GM19023 (cell line): ENCODE data around the gene IL22RA2.
"Not testable (repeated sequence)": the region's sequence is repeated elsewhere in the genome, so short reads cannot be mapped to it uniquely, and the experiment has no call there.

Source experiments
- ATAC-seq: cut with Tn5 transposase; IDR thresholded peaks from one replicate; pipeline ENCODE4 v1.9.1; 2021; ENCODE audit warnings: mild to moderate bottlenecking, moderate library complexity; ENCODE audit not compliant: unreplicated experiment

The IL22RA2 gene

GRCh38 chr6:137173501-137173900 is at the start of gene IL22RA2:
Gene IL22RA2, minus strand, starts transcription at chr6:137173644. Its CDS starts 11,895 bp downstream, at chr6:137161749.
- ATAC-seq: no peak

GRCh38 chr6:137222381-137222780 is 48.9 kb upstream of the IL22RA2 start:
- ATAC-seq: no peak

GRCh38 chr6:137219664-137220252 is 46.3 kb upstream of the IL22RA2 start:
- ATAC-seq: peak; percentile 4

GRCh38 chr6:137218917-137219663 is 45.6 kb upstream of the IL22RA2 start, which contains the start of gene IFNGR1:
Gene IFNGR1, minus strand, starts transcription at chr6:137219385. Its CDS starts 58 bp downstream, at chr6:137219327.
- ATAC-seq: peak; percentile 90

GRCh38 chr6:137218473-137218916 is 45.1 kb upstream of the IL22RA2 start:
- peak; percentile 43 for ATAC-seq

- ATAC-seq: no peak
Measured at GRCh38 chr6:137217801-137218472, 44.5 kb upstream of the IL22RA2 start.

- no peak for ATAC-seq
Measured at GRCh38 chr6:137216875-137217553, 43.6 kb upstream of the IL22RA2 start.

GRCh38 chr6:137216106-137216505 is 42.7 kb upstream of the IL22RA2 start:
- ATAC-seq: no peak

GRCh38 chr6:137215630-137216029 is 42.2 kb upstream of the IL22RA2 start:
- ATAC-seq: not testable (repeated sequence)

- no peak for ATAC-seq
Measured at GRCh38 chr6:137214931-137215330, 41.5 kb upstream of the IL22RA2 start.

GRCh38 chr6:137213813-137214212 is 40.4 kb upstream of the IL22RA2 start:
- ATAC-seq: no peak

GRCh38 chr6:137213331-137213740 is 39.9 kb upstream of the IL22RA2 start:
- no peak for ATAC-seq

GRCh38 chr6:137211910-137212309 is 38.5 kb upstream of the IL22RA2 start:
- no peak for ATAC-seq

GRCh38 chr6:137210903-137211302 is 37.5 kb upstream of the IL22RA2 start:
- no peak for ATAC-seq

- no peak for ATAC-seq
Measured at GRCh38 chr6:137208279-137208678, 34.8 kb upstream of the IL22RA2 start.

GRCh38 chr6:137207457-137207856 is 34.0 kb upstream of the IL22RA2 start:
- ATAC-seq: not testable (repeated sequence)

- ATAC-seq: no peak
Measured at GRCh38 chr6:137206577-137206976, 33.1 kb upstream of the IL22RA2 start.

GRCh38 chr6:137203256-137203655 is 29.8 kb upstream of the IL22RA2 start:
- ATAC-seq: no peak

GRCh38 chr6:137202078-137202477 is 28.6 kb upstream of the IL22RA2 start:
- peak; percentile 67 for ATAC-seq

GRCh38 chr6:137201006-137201405 is 27.6 kb upstream of the IL22RA2 start:
- ATAC-seq: no peak

GRCh38 chr6:137200288-137200687 is 26.8 kb upstream of the IL22RA2 start:
- ATAC-seq: no peak
